NCI-H446 treated with DMSO at 0.1 percent for 48 hours (cell line): ENCODE measurements around the gene FGFBP2.
"Not testable (repeated sequence)": the region's sequence is repeated elsewhere in the genome, so short reads cannot be mapped to it uniquely, and the experiment has no call there.

Source experiments
- DNase-seq: peaks from one replicate; lab custom pipeline; 2025; lab: John Stamatoyannopoulos, UW

Gene FGFBP2

GRCh38 chr4:15930314-15930713 lies 32.7 kb downstream of the FGFBP2 start:
- no peak for DNase-seq

- peak; percentile 21 for DNase-seq
Measured at GRCh38 chr4:15929540-15929939, 33.4 kb downstream of the FGFBP2 start.

DNA sequence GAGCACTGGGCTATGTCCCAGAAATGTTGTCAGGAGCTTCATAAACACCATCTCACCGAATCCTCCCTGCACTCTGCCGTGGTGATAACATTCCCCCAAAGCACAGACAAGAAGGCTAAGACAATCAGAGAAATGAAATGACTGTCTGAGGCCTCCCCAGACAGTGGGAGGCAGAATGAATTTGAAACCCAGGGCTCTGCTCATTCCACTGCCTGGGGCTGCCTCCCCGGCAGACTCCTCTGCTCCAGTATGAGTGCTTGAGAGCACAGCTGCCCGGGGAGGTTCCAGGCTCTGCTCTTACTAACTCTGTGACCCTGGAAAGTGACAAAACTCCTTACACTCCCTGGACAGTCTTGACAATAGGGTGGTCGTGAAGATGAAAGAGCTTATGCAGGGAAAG lies 34.1 kb downstream of the FGFBP2 start:
- DNase-seq = no peak

- no peak for DNase-seq
Measured at GRCh38 chr4:15926486-15926885, 36.5 kb downstream of the FGFBP2 start.

DNA sequence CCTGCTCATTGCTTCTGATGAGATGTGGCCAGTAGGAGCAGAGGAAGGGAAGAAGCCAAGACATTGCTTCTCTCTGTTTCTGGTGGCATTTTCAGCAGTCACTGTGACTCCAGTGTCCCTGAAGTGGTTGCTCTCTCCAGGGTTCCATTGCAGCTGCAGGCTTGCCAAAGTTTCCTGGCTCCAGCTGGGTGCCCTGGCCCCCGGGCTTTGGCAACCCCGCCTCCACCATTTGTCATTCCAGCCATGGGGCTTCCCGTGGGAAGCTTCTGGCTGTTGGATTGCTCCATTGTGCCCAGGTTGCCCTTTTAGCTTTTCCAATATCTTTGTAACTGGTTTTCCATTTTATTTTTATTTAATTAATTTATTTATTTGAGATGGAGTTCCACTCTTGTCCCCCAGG lies 37.1 kb downstream of the FGFBP2 start:
- no peak for DNase-seq

DNA sequence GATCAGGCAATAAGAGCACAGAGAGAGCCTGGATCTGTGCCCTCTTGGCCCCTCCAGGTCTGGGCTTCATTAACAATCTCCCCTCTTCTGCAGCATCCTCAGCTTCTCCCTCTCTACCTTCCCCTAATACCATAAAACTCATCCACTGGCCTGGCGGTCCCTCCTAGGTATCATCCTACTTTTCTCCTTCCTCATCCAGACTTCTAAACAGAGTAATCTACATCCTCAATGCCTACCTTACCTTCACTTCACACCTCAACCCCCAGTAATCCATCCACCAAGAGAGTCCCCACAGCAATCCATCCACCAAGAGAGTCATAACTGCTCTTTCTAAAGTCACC lies 41.4 kb downstream of the FGFBP2 start:
- DNase-seq = no peak

GRCh38 chr4:15920723-15921591 lies 42.0 kb downstream of the FGFBP2 start:
- DNase-seq = peak; percentile 68

- no peak for DNase-seq
Measured at GRCh38 chr4:15918484-15919129, 44.4 kb downstream of the FGFBP2 start.

DNA sequence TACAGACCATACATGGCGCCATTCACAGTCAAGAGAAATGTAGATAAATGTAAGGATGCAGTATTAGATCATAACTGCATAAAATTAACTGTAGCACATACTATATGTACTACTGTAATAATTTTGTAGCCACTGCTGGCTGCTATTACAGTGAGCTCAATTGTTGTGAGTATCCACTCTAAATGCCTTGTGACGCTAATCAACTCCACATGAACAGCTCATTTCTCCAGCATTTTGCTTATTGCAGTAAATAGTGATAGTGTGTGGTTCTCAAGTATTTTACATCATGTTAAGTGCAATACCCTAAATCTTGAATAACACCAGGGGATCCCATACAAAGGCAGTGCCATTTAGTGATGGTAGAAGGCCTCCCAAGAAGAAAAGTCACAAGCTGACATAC lies 45.7 kb downstream of the FGFBP2 start:
- DNase-seq = no peak

DNA sequence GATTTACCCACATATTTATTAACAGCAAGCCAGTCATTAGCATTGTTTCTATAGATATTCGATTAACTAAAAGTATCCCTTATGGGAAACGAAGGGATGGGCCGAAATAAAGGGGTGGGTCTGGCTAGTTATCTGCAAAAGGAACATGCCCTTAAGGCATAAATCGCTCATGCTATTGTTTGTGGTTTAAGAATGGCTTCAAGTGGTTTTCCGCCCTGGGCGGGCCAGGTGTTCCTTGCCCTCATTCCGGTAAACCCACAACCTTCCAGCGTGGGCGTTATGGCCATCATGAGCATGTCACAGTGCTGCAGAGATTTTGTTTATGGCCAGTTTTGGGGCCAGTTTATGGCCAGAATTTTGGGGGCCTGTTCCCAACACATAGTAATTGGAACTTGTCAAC lies 46.6 kb downstream of the FGFBP2 start:
- not testable (repeated sequence) for DNase-seq

DNA sequence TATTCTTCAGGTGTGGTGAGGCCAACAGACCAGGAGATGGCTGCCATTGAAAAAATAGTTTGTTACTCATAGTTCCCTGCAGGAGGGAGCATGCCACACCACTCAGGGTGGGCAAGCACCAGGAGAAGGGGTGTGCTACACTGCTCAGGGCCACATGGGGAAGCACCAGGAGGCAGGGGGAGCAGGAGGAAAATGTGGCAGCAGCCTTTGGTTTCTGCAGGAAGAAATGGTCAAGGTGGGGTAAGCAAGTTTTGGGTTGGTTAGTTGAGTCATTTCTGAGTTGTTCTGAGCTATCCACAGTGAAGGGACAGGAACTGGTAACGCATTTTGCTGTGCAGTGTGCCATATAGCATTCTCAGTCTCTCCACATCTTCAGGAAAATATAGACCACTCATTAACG lies 48.2 kb downstream of the FGFBP2 start:
- no peak for DNase-seq

DNA sequence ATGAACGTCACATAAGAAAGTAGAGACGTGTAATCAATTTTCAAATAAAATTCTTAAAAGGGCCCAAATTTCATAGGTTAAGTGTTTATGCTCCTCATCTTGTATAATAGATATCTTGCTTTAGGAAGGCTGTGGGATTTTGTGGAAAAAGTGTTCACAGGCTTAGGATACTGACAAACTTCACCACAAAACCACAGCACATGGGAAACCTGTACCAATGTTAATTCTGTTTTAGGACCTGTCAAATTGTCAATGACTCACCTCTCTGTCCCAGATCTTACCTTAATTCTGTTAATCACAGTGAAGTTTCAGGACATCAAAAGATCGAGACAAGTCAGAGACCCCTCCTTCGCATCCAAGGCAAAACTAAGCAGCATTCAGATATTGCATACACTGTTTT lies 48.7 kb downstream of the FGFBP2 start:
- DNase-seq = no peak

- DNase-seq = no peak
Measured at GRCh38 chr4:15913631-15913970, 49.4 kb downstream of the FGFBP2 start.

DNA sequence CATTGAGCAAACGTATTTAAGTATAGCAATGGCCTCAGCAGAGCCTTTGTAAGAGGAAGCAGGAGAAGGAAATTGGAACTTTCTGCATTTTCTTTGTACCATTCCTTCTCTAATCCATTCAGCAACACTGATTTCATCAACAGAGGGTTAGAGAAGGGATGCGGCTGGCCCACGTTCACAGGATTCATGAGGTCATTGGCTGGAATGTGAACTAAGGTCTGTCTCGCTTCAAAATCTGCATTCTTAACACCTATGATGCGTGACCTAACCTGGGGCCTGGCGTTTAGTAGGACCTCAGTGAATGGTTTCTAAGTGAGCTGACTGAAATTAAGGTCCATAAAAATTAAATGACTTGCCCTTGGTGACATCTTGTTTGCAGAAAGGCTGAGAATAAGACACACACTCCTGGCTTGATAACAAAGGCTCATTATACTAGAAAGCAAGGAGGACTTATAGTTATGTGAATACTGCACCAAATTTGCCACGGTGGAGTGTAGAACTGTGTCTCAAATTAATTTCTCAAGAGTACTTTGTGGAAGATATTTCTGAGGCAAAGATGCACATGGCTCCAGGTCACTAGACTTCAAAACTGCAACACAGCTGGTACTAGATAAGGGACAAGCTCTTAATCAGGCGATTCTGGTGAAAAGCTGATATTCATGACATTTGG lies 49.9 kb downstream of the FGFBP2 start:
- no peak for DNase-seq

- DNase-seq = no peak
Measured at GRCh38 chr4:15912236-15912635, 50.7 kb downstream of the FGFBP2 start.
